Fibroblast of the aortic adventitia (primary cell): Measurements from ENCODE around the gene PRR14. TPM values are rescaled to one million over a fixed set of nuclear protein-coding genes. Genes with fewer than 3 reads are reported as not detected.
"Not testable (repeated sequence)": the region's sequence is repeated elsewhere in the genome, so short reads cannot be mapped to it uniquely, and the experiment has no call there.

ENCODE experiments used
- DNase-seq: peaks from one replicate; pipeline ENCODE4 v3.0.0-alpha.2; 2010; ENCODE audit warnings: low read depth
- H3K4me3 ChIP-seq: 2 replicates; pipeline ENCODE4 v1.5.1; 2011; ENCODE audit warnings: low read depth, mild to moderate bottlenecking, control low read depth, low read length, moderate library complexity
- CTCF ChIP-seq: IDR thresholded peaks from 2 replicates; pipeline ENCODE4 v1.5.1; 2011; ENCODE audit warnings: mild to moderate bottlenecking, low read length, control low read depth, inconsistent platforms; ENCODE audit not compliant: insufficient read depth
- total RNA-seq: library from RNA; depleted of rRNA; stranded (reverse); fragments of >200 nt; gene quantifications from 2 replicates; pipeline ENCODE4 v1.2.3, GENCODE V29; 2012; ENCODE audit warnings: low replicate concordance

The PRR14 gene
- total RNA-seq, 1 donor = 14.5 TPM

DNA sequence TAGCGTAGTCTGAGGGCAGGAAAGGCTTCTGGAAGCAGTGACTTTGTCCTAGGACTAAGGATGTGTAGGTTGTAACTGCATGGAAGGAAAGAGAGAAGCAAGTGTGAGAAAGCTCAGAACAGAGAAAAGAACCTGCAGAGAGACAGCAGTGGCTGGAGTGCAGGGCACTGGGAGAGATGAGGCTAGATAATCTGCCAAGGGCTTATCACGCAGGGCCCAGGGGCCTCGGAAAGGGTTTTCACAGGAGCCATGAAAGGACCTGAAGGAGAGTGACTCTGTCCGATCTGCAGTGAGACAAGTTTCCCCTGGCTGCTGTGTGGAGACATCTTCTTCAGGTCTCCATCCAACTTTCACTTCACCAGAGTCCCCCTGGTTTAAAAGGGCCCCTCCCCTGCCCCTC lies 41.1 kb downstream of the PRR14 start:
- DNase-seq = no peak
- H3K4me3 ChIP-seq = no peak overlapping the region
- TF ChIP-seq CTCF = no peak

DNA sequence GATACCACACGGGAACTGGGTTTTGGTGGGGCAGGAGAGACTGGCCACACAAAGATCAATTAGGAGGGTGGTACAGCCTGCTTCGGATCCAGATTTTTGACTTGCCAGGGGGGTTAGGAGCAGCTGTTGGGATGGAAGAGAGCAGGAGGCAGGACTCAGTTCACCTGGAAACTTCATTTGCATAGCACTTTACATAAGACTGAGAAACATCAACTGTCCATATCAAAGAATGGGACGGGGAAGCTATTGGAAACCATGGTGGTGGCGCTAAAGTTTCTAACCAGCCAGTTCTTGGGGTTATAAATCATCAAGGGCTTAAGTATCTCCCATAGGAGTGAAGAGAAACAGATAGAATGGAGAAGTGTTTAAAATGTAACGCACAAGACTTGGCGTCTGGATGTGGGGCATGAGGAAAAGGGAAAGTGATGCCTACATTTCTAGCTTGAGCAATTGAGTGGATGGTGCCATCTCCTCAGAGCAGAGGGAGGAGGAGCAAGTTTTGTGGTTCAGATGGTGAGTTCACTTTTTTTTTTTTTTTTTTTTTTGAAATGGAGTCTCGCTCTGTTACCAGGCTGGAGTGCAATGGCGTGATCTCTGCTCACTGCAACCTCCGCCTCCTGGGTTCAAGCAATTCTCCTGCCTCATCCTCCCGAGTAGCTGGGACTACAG lies 41.8 kb downstream of the PRR14 start:
- H3K4me3 ChIP-seq = no peak overlapping the region
- no peak for DNase-seq
- TF ChIP-seq CTCF = no peak

- TF ChIP-seq CTCF = no peak
- no peak overlapping the region for H3K4me3 ChIP-seq
- DNase-seq = no peak
These were observed 44.4 kb downstream of the PRR14 start for GRCh38 chr16:30694926-30695693.

GRCh38 chr16:30696646-30697045 lies 45.9 kb downstream of the PRR14 start:
- not testable (repeated sequence) for H3K4me3 ChIP-seq, DNase-seq

- H3K4me3 ChIP-seq = peak overlapping the region; percentile 91
- no peak for TF ChIP-seq CTCF
- no peak for DNase-seq
These were observed 46.7 kb downstream of the PRR14 start for GRCh38 chr16:30697264-30698138.

DNA sequence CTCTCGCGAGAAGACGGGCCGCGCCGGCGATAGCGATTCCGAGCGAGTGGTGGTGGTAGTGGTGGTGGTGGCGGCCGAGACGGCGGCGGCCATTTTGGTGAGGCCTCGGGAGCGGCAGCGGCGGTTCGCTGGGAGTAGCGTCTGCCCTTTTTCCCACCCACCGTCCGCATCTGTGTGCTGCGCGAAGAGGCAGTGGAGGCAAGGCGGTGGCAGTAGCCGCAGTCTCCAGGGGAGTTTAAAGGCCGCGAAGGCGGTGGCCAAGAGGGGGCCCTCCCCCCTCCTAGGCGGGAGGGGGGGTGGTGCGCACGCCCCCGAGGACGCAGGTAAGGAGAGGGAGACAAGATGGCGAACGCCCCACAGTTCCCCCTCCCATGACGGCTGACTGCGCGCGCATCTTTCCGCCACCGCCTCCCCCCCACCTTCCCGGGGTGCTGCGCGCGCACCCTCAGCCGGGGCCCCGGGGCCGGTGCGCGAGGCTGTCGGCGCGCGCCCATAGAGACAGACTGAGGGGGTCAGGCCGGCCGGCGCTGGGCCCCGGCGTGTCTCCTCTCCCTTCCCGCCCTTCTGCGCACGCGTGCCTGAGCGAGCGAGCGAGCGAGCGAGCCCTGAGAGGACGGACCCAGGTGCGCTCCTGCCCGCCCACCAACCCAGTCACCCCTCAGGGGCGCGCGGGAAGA lies 47.5 kb downstream of the PRR14 start:
- peak overlapping the region; percentile 91 for H3K4me3 ChIP-seq
- peak; percentile 97 for DNase-seq
- no peak for TF ChIP-seq CTCF
